HEK293 (cell line): ENCODE results near the gene NOS1.
A peak's percentile ranks its signal among the peaks of the same experiment; 100 is the strongest.

ENCODE experiments used
- CTCF ChIA-PET: fragments of 350-600 bp; formaldehyde crosslinking; extraction: SDS; loops from one replicate; lab custom pipeline; 2021; ENCODE audit warnings: antibody characterized with exemption; lab: Yijun Ruan, JAX
- POLR2A ChIA-PET: fragments of 300-600 bp; formaldehyde crosslinking; extraction: SDS; loops from one replicate; lab custom pipeline; 2020; ENCODE audit warnings: antibody characterized with exemption, inconsistent platforms; lab: Yijun Ruan, JAX
- H3K27ac ChIP-seq: fragments of 200-500 bp; sonication (Bioruptor generic); 2 replicates; pipeline ENCODE4 v1.5.1; 2014; ENCODE audit warnings: low read depth, low read length, control low read depth, inconsistent platforms; ENCODE audit errors: extremely low read depth
- H3K36me3 ChIP-seq, 2 experiments: fragments of 200-500 bp in 1 of 2; sonication (Bioruptor generic) in 1 of 2; 1 replicate in 1 of 2; 2 replicates in 1 of 2; pipeline ENCODE4 v1.5.1; 2014 to 2017; ENCODE audit warnings: inconsistent platforms in 2 of 2, low read length in 2 of 2; ENCODE audit not compliant: control insufficient read depth in 2 of 2, insufficient read depth in 1 of 2
- H3K4me1 ChIP-seq: fragments of 200-500 bp; sonication (Bioruptor generic); 2 replicates; pipeline ENCODE4 v1.5.1; 2014; ENCODE audit warnings: mild to moderate bottlenecking, low read length, inconsistent platforms; ENCODE audit not compliant: control insufficient read depth, insufficient read depth
- H3K4me3 ChIP-seq: 2 replicates; pipeline ENCODE4 v1.5.1; 2011; ENCODE audit warnings: low read depth, mild to moderate bottlenecking, control low read depth, low read length, moderate library complexity
- H3K9me3 ChIP-seq: fragments of 200-500 bp; sonication (Bioruptor generic); 2 replicates; pipeline ENCODE4 v1.5.1; 2014; ENCODE audit warnings: low read depth, low read length, inconsistent platforms; ENCODE audit not compliant: control insufficient read depth, insufficient read depth
- EGR2 ChIP-seq: fragments of 450-650 bp; formaldehyde crosslinking; IDR thresholded peaks from 2 replicates; pipeline ENCODE4 v1.5.1; 2016; ENCODE audit warnings: low read depth, missing biosample characterization, missing genetic modification characterization
- GLI2 ChIP-seq: fragments of 450-650 bp; formaldehyde crosslinking; IDR thresholded peaks from 2 replicates; pipeline ENCODE4; 2017; ENCODE audit warnings: missing biosample characterization, missing genetic modification characterization, low read depth, borderline replicate concordance
- GLIS1 ChIP-seq: fragments of 450-650 bp; formaldehyde crosslinking; IDR thresholded peaks from 2 replicates; pipeline ENCODE4 v1.5.1; 2016; ENCODE audit warnings: missing biosample characterization, missing genetic modification characterization
- KLF7 ChIP-seq: fragments of 450-650 bp; formaldehyde crosslinking; IDR thresholded peaks from 2 replicates; pipeline ENCODE4 v1.5.1; 2016; ENCODE audit warnings: missing biosample characterization, missing genetic modification characterization, borderline replicate concordance
- KLF8 ChIP-seq: fragments of 450-650 bp; formaldehyde crosslinking; IDR thresholded peaks from 2 replicates; pipeline ENCODE4 v1.5.1; 2016; ENCODE audit warnings: missing biosample characterization, missing genetic modification characterization
- SCRT2 ChIP-seq: fragments of 450-650 bp; formaldehyde crosslinking; IDR thresholded peaks from 2 replicates; pipeline ENCODE4 v1.5.1; 2016; ENCODE audit warnings: missing biosample characterization, missing genetic modification characterization
- SP7 ChIP-seq: fragments of 450-650 bp; formaldehyde crosslinking; IDR thresholded peaks from 2 replicates; pipeline ENCODE4 v1.5.1; 2016; ENCODE audit warnings: missing biosample characterization, missing genetic modification characterization
- YY2 ChIP-seq: fragments of 450-650 bp; formaldehyde crosslinking; IDR thresholded peaks from 2 replicates; pipeline ENCODE4 v1.5.1; 2016; ENCODE audit warnings: missing biosample characterization, missing genetic modification characterization
- ZBTB17 ChIP-seq: fragments of 450-650 bp; formaldehyde crosslinking; IDR thresholded peaks from 2 replicates; pipeline ENCODE4 v1.5.1; 2016; ENCODE audit warnings: missing biosample characterization, missing genetic modification characterization
- ZBTB48 ChIP-seq: fragments of 450-650 bp; formaldehyde crosslinking; IDR thresholded peaks from 2 replicates; pipeline ENCODE4 v1.5.1; 2016; ENCODE audit warnings: missing biosample characterization, missing genetic modification characterization
- ZNF140 ChIP-seq: fragments of 450-650 bp; formaldehyde crosslinking; IDR thresholded peaks from 2 replicates; pipeline ENCODE4 v1.5.1; 2016; ENCODE audit warnings: missing biosample characterization, missing genetic modification characterization
- ZNF146 ChIP-seq: fragments of 450-650 bp; formaldehyde crosslinking; IDR thresholded peaks from 2 replicates; pipeline ENCODE4 v1.5.1; 2016; ENCODE audit warnings: missing biosample characterization, missing genetic modification characterization
- ZNF23 ChIP-seq: fragments of 450-650 bp; formaldehyde crosslinking; IDR thresholded peaks from 2 replicates; pipeline ENCODE4 v1.5.1; 2016; ENCODE audit warnings: missing biosample characterization, missing genetic modification characterization, borderline replicate concordance
- ZNF292 ChIP-seq: fragments of 450-650 bp; formaldehyde crosslinking; IDR thresholded peaks from 2 replicates; pipeline ENCODE4 v1.5.1; 2016; ENCODE audit warnings: low read depth, missing biosample characterization, missing genetic modification characterization, borderline replicate concordance
- ZNF335 ChIP-seq: fragments of 450-650 bp; formaldehyde crosslinking; conservative IDR thresholded peaks from 2 replicates; pipeline ENCODE4 v1.5.1; 2016; ENCODE audit warnings: missing biosample characterization, missing genetic modification characterization
- ZNF423 ChIP-seq: fragments of 450-650 bp; formaldehyde crosslinking; IDR thresholded peaks from 2 replicates; pipeline ENCODE4 v1.5.1; 2016; ENCODE audit warnings: missing biosample characterization, missing genetic modification characterization
- ZNF48 ChIP-seq: fragments of 450-650 bp; formaldehyde crosslinking; IDR thresholded peaks from 2 replicates; pipeline ENCODE4 v1.5.1; 2016; ENCODE audit warnings: missing biosample characterization, missing genetic modification characterization
- ZNF600 ChIP-seq: fragments of 450-650 bp; formaldehyde crosslinking; IDR thresholded peaks from 2 replicates; pipeline ENCODE4 v1.5.1; 2016; ENCODE audit warnings: missing biosample characterization, missing genetic modification characterization
- TF ChIP-seq, protein P1 (sequence below): fragments of 450-650 bp; formaldehyde crosslinking; IDR thresholded peaks from 2 replicates; pipeline ENCODE4 v1.5.1; 2016; ENCODE audit warnings: missing biosample characterization, missing genetic modification characterization
- TF ChIP-seq, protein P2 (sequence below): fragments of 450-650 bp; formaldehyde crosslinking; IDR thresholded peaks from 2 replicates; pipeline ENCODE4 v1.5.1; 2017; ENCODE audit warnings: missing biosample characterization, missing genetic modification characterization
- TF ChIP-seq, protein P3 (sequence below): fragments of 450-650 bp; formaldehyde crosslinking; optimal IDR thresholded peaks from 2 replicates; pipeline ENCODE3; 2016; ENCODE audit warnings: missing biosample characterization, mild to moderate bottlenecking, missing genetic modification characterization
- TF ChIP-seq, protein P4 (sequence below): fragments of 450-650 bp; formaldehyde crosslinking; IDR thresholded peaks from 2 replicates; pipeline ENCODE4 v1.5.1; 2016; ENCODE audit warnings: missing biosample characterization, missing genetic modification characterization
- TF ChIP-seq, protein P5 (sequence below): fragments of 450-650 bp; formaldehyde crosslinking; IDR thresholded peaks from 2 replicates; pipeline ENCODE4 v1.5.1; 2017; ENCODE audit warnings: missing biosample characterization, missing genetic modification characterization

Gene NOS1

DNA sequence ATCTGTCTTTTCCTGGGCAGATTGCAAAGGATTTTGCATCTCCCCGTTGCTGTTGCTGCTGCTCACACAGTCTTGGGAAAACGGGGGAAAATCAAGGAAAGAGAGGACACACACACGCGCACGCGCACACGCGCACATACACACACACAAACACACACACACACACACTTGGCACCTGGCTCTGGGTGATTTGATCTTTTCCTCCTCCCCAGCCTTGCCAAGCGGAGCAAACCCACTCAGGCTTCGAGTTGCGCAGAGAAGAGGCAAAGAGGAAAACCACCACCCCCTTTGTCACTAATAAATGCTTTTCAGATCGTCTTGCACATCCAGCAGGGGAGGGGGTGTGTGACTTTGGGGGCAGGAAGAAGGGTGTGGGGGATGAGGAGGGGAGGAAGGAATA is 965 bp upstream of the NOS1 start (continued):
- TF ChIP-seq, protein P1, sequence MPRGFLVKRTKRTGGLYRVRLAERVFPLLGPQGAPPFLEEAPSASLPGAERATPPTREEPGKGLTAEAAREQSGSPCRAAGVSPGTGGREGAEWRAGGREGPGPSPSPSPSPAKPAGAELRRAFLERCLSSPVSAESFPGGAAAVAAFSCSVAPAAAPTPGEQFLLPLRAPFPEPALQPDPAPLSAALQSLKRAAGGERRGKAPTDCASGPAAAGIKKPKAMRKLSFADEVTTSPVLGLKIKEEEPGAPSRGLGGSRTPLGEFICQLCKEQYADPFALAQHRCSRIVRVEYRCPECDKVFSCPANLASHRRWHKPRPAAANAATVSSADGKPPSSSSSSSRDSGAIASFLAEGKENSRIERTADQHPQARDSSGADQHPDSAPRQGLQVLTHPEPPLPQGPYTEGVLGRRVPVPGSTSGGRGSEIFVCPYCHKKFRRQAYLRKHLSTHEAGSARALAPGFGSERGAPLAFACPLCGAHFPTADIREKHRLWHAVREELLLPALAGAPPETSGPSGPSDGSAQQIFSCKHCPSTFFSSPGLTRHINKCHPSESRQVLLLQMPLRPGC (tag by site-specific recombination): no peak
- no peak for TF ChIP-seq KLF8 (tag by site-specific recombination)
- TF ChIP-seq SCRT2 (tag by site-specific recombination): no peak
- TF ChIP-seq YY2 (tag by site-specific recombination): no peak
- TF ChIP-seq ZNF146 (tag by site-specific recombination): no peak
- no peak for TF ChIP-seq ZNF23 (tag by site-specific recombination)
- TF ChIP-seq KLF7: no peak
- TF ChIP-seq ZNF292 (tag by site-specific recombination): no peak

DNA sequence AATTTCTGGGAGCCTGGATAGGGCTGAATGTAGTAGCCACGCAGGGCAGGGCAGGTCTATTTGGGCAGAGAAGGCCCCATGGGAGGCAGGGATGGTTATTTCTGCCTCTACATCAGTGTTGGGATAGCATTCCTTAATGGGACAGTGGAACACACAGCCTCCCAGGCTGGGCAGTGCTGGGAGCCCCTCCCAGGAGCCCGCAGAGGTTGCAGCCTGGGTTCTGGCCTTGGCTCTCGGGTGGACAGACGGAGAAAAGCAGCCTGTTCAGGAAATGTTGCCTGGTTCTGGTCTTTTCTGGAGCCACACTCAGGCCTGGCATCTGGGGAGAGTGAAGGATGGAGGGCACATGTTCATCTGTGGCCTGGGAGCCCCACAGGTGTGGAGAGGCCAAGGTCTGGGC is 479 bp upstream of the NOS1 start:
- POLR2A ChIA-PET: interaction anchor here (0.5 kb wide), 1 partner anchor 1016 kb away, joined by 3 read pairs; no protein-coding TSS in a partner anchor
- Histone ChIP-seq H3K9me3 (no peaks in the 10 kb centered on the region), H3K4me1 (no peaks in the 10 kb centered on the region), H3K36me3 (no peaks in the 10 kb centered on the region; a peak in 1 of 3 replicates), H3K27ac (no peak overlapping the region), H3K4me3 (no peak overlapping the region)
- CTCF ChIA-PET: interaction anchor here (0.6 to 1.0 kb wide), 3 partner anchors 226 to 495 kb away, joined by 3 to 6 read pairs (median 5); no protein-coding TSS in a partner anchor
- TF ChIP-seq ZBTB17: peak; percentile 57; the same call in 1 of the 2 replicates
- no peak for TF ChIP-seq GLI2 (tag by site-specific recombination)
- TF ChIP-seq, protein P2, sequence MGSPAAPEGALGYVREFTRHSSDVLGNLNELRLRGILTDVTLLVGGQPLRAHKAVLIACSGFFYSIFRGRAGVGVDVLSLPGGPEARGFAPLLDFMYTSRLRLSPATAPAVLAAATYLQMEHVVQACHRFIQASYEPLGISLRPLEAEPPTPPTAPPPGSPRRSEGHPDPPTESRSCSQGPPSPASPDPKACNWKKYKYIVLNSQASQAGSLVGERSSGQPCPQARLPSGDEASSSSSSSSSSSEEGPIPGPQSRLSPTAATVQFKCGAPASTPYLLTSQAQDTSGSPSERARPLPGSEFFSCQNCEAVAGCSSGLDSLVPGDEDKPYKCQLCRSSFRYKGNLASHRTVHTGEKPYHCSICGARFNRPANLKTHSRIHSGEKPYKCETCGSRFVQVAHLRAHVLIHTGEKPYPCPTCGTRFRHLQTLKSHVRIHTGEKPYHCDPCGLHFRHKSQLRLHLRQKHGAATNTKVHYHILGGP (tag by site-specific recombination): no peak

DNA sequence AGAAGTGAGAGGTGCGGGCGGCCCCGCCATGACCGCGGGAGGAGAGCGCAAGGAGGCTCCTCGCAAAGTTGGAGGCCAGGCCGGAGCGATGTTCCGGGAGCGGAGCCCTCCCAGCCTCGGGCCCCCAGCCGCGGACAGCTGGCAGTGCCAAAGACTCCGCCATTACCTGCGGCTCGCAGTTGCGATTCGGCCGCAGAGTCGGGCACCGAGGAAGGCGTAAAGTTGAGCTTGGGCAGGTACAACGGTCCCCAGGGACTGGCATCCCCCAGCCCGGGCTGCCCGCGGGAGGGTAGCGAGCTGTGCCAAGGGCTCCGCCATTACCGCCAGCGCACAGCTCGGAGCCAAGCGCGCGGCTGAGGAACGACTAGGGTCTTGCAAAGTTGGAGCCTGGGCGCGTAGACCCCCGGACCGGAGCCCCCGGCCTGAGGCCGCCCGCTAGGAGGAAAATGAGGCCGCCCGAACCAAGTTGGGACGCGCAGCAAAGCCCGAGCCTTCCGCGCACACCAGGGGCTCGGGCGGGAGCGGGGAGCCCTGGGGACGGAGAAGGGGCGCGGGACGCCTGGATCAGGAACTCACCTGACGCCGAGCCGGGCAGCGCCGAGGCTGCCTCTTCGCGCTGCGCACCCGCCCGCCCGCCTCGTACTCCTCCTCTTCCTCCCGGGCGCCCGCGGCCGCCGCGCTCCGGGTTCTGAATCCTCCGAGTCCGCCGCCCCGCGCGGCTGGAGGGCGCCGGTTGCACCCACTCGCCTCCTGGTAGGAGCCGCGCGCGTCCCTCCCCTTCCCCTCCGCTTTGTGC is 677 bp downstream of the NOS1 start:
- Histone ChIP-seq H3K36me3 (no peaks in the 10 kb centered on the region; a peak in 1 of 3 replicates), H3K9me3 (no peaks in the 10 kb centered on the region), H3K27ac (no peak overlapping the region), H3K4me1 (no peaks in the 10 kb centered on the region), H3K4me3 (peak overlapping the region; percentile 38)
- ChIA-PET POLR2A (interaction anchor here (0.6 kb wide), 1 partner anchor 204 kb away, joined by 3 read pairs; no protein-coding TSS in a partner anchor), CTCF (interaction anchor here (0.6 to 1.0 kb wide), 3 partner anchors 26 to 496 kb away, joined by 4 to 6 read pairs (median 5); no protein-coding TSS in a partner anchor)
- TF ChIP-seq, protein P3, sequence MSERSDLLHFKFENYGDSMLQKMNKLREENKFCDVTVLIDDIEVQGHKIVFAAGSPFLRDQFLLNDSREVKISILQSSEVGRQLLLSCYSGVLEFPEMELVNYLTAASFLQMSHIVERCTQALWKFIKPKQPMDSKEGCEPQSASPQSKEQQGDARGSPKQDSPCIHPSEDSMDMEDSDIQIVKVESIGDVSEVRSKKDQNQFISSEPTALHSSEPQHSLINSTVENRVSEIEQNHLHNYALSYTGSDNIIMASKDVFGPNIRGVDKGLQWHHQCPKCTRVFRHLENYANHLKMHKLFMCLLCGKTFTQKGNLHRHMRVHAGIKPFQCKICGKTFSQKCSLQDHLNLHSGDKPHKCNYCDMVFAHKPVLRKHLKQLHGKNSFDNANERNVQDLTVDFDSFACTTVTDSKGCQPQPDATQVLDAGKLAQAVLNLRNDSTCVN (tag by site-specific recombination): peak; percentile 74
- TF ChIP-seq ZBTB17: peak; percentile 67
- TF ChIP-seq, protein P4, sequence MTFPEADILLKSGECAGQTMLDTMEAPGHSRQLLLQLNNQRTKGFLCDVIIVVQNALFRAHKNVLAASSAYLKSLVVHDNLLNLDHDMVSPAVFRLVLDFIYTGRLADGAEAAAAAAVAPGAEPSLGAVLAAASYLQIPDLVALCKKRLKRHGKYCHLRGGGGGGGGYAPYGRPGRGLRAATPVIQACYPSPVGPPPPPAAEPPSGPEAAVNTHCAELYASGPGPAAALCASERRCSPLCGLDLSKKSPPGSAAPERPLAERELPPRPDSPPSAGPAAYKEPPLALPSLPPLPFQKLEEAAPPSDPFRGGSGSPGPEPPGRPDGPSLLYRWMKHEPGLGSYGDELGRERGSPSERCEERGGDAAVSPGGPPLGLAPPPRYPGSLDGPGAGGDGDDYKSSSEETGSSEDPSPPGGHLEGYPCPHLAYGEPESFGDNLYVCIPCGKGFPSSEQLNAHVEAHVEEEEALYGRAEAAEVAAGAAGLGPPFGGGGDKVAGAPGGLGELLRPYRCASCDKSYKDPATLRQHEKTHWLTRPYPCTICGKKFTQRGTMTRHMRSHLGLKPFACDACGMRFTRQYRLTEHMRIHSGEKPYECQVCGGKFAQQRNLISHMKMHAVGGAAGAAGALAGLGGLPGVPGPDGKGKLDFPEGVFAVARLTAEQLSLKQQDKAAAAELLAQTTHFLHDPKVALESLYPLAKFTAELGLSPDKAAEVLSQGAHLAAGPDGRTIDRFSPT (tag by site-specific recombination): peak; percentile 65
- peak; percentile 69 for TF ChIP-seq ZBTB48 (tag by site-specific recombination)
- peak; percentile 84 for TF ChIP-seq YY2 (tag by site-specific recombination)
- no peak for TF ChIP-seq SP7 (tag by site-specific recombination)
- TF ChIP-seq GLIS1 (tag by site-specific recombination): peak; percentile 70
- TF ChIP-seq ZNF600 (tag by site-specific recombination): peak; percentile 78
- TF ChIP-seq, protein P5, sequence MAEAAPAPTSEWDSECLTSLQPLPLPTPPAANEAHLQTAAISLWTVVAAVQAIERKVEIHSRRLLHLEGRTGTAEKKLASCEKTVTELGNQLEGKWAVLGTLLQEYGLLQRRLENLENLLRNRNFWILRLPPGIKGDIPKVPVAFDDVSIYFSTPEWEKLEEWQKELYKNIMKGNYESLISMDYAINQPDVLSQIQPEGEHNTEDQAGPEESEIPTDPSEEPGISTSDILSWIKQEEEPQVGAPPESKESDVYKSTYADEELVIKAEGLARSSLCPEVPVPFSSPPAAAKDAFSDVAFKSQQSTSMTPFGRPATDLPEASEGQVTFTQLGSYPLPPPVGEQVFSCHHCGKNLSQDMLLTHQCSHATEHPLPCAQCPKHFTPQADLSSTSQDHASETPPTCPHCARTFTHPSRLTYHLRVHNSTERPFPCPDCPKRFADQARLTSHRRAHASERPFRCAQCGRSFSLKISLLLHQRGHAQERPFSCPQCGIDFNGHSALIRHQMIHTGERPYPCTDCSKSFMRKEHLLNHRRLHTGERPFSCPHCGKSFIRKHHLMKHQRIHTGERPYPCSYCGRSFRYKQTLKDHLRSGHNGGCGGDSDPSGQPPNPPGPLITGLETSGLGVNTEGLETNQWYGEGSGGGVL (tag by site-specific recombination): peak; percentile 66
- TF ChIP-seq ZNF48: no peak
- TF ChIP-seq EGR2 (tag by site-specific recombination): no peak
- no peak for TF ChIP-seq ZNF140 (tag by site-specific recombination)
- TF ChIP-seq ZNF423 (tag by site-specific recombination): peak; percentile 47; the same call in 1 of the 2 replicates
- TF ChIP-seq ZNF335 (tag by site-specific recombination): peak; percentile 75
